LNCaP clone FGC (cell line): ENCODE results near the gene EXOC4.

Experiments
- DNase-seq: peaks from one replicate; pipeline ENCODE4 v3.0.0-alpha.2; 2011; ENCODE audit warnings: low read depth
- H3K4me3 ChIP-seq: 2 replicates; pipeline ENCODE4 v1.5.1; 2011; ENCODE audit warnings: mild to moderate bottlenecking, low read depth, low read length, control low read depth
- TF ChIP-seq, protein P1 (sequence below): IDR thresholded peaks from 2 replicates; pipeline ENCODE4 v1.5.1; 2012; ENCODE audit warnings: mild to moderate bottlenecking; ENCODE audit not compliant: control insufficient read depth, insufficient read depth; ENCODE audit errors: extremely low read depth

EXOC4 gene

GRCh38 chr7:133583545-133584171, 330.8 kb downstream of the EXOC4 start:
- no peak overlapping the region for H3K4me3 ChIP-seq
- TF ChIP-seq, protein P1, sequence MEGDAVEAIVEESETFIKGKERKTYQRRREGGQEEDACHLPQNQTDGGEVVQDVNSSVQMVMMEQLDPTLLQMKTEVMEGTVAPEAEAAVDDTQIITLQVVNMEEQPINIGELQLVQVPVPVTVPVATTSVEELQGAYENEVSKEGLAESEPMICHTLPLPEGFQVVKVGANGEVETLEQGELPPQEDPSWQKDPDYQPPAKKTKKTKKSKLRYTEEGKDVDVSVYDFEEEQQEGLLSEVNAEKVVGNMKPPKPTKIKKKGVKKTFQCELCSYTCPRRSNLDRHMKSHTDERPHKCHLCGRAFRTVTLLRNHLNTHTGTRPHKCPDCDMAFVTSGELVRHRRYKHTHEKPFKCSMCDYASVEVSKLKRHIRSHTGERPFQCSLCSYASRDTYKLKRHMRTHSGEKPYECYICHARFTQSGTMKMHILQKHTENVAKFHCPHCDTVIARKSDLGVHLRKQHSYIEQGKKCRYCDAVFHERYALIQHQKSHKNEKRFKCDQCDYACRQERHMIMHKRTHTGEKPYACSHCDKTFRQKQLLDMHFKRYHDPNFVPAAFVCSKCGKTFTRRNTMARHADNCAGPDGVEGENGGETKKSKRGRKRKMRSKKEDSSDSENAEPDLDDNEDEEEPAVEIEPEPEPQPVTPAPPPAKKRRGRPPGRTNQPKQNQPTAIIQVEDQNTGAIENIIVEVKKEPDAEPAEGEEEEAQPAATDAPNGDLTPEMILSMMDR = no peak
- no peak for DNase-seq

DNA sequence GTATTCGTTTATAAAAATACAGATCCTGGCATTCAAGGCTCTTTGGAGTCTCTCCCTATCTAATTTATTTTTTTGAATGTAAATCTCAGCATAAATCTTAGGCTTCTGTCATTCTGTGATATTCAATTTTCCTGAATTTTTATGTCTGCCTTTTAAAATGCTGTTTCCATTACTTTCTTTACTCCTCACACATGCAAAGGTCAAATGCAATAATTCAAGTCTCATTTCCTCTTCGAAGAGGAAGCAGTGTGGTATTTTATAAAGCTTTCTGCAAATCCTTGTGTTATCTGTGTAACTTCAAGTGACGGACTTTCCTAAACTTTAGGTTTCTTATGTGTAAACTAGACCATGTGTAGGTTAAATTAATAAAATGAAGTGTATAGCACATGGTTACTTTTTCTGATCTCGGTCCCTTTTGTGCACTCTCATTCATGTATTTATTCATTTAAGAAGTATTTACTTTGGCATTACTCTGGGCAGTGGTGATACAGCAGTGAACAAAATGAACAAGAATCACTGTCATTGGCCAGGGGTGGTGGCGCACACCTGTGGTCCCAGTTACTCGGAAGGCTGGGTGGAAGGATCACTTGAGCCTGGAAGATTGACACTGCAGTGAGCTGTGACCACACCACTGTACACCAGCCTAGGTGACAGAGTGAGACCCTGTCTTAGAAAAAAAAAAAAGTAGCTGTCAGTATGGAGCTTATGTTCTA, 332.2 kb downstream of the EXOC4 start:
- no peak for DNase-seq
- TF ChIP-seq, protein P1 = no peak
- H3K4me3 ChIP-seq = no peak overlapping the region

GRCh38 chr7:133586253-133586652, 333.4 kb downstream of the EXOC4 start:
- TF ChIP-seq, protein P1 = no peak
- no peak for DNase-seq
- H3K4me3 ChIP-seq = no peak overlapping the region

GRCh38 chr7:133587903-133588302, 335.0 kb downstream of the EXOC4 start:
- no peak overlapping the region for H3K4me3 ChIP-seq
- no peak for DNase-seq
- TF ChIP-seq, protein P1 = no peak

- no peak for DNase-seq
- TF ChIP-seq, protein P1 = no peak
- no peak overlapping the region for H3K4me3 ChIP-seq
Measured at GRCh38 chr7:133590795-133591194, 337.9 kb downstream of the EXOC4 start.

DNA sequence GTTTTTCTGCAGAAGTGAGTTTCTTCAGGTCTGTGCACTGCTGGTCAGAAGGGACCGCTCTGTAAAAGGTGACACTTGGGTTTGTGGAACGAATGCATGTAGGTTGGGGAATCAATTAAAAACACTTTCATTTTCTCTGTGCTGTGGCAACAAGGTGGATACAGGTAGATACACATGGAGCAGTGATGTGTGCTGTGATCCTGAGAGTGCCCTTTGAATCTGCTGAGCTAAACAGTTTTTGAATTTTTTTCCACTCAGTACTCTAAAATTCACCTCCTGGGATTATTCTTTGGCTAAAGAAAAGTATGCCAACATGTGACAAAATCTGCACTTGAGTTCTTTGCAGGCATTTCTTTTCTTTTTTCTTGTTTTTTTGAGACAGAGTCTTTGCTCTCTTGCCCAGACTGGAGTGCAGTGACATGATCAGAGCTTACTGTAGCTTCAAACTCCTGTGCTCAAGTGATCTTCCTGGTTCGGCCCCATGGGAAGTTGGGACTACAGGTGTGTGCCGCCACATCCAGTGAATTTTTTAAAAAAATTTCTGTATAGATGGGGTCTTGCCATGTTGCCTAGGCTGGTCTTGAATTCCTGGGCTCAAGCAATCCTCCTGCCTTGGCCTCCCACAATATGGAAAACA, 338.9 kb downstream of the EXOC4 start:
- TF ChIP-seq, protein P1 = no peak
- no peak for DNase-seq
- no peak overlapping the region for H3K4me3 ChIP-seq
